Stimulated activated CD4-positive, alpha-beta T cell treated with anti-CD3 and anti-CD28 coated beads, Interleukin-2, amount 100 ng/mL, for 24 hours (primary cell): Measurements from ENCODE around the gene TMX2.

Source experiments
- DNase-seq, 2 donors: peaks; one replicate each; pipeline ENCODE4 v3.0.0-alpha.2; 2020

TMX2 gene

GRCh38 chr11:57771365-57771764 lies 59.0 kb downstream of the TMX2 start:
- DNase-seq: no peak

GRCh38 chr11:57772562-57772961 lies 60.2 kb downstream of the TMX2 start:
- no peak for DNase-seq

- DNase-seq: no peak
These were observed 60.7 kb downstream of the TMX2 start for GRCh38 chr11:57773026-57773598.

- DNase-seq: no peak
These were observed 63.1 kb downstream of the TMX2 start for GRCh38 chr11:57775491-57775890.

GRCh38 chr11:57776031-57776521 lies 63.7 kb downstream of the TMX2 start:
- DNase-seq: no peak

GRCh38 chr11:57776577-57777210 lies 64.3 kb downstream of the TMX2 start:
- no peak for DNase-seq

GRCh38 chr11:57777969-57778317 lies 65.5 kb downstream of the TMX2 start:
- no peak for DNase-seq

GRCh38 chr11:57778318-57779037 lies 66.1 kb downstream of the TMX2 start:
- DNase-seq: no peak

GRCh38 chr11:57779276-57779675 lies 66.9 kb downstream of the TMX2 start:
- DNase-seq: no peak

GRCh38 chr11:57781529-57781943 lies 69.1 kb downstream of the TMX2 start:
- DNase-seq: no peak

GRCh38 chr11:57785072-57785471 lies 72.7 kb downstream of the TMX2 start:
- no peak for DNase-seq

GRCh38 chr11:57786436-57786835 lies 74.0 kb downstream of the TMX2 start:
- DNase-seq: no peak

GRCh38 chr11:57787006-57787604 lies 74.7 kb downstream of the TMX2 start:
- DNase-seq: no peak

GRCh38 chr11:57787920-57788702 lies 75.7 kb downstream of the TMX2 start:
- DNase-seq: no peak

GRCh38 chr11:57788703-57789088 lies 76.3 kb downstream of the TMX2 start:
- no peak for DNase-seq
